ENCODE measurements around the gene PTGDS.

Gene PTGDS

GRCh38 chr9:137023157-137023556, 45.9 kb downstream of the PTGDS start:
- H3K4me3 ChIP-seq (ENCODE audit: low read depth, low read length), result no peak overlapping the region
- TF ChIP-seq, protein P1, sequence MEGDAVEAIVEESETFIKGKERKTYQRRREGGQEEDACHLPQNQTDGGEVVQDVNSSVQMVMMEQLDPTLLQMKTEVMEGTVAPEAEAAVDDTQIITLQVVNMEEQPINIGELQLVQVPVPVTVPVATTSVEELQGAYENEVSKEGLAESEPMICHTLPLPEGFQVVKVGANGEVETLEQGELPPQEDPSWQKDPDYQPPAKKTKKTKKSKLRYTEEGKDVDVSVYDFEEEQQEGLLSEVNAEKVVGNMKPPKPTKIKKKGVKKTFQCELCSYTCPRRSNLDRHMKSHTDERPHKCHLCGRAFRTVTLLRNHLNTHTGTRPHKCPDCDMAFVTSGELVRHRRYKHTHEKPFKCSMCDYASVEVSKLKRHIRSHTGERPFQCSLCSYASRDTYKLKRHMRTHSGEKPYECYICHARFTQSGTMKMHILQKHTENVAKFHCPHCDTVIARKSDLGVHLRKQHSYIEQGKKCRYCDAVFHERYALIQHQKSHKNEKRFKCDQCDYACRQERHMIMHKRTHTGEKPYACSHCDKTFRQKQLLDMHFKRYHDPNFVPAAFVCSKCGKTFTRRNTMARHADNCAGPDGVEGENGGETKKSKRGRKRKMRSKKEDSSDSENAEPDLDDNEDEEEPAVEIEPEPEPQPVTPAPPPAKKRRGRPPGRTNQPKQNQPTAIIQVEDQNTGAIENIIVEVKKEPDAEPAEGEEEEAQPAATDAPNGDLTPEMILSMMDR (IDR thresholded peaks at IDR 0.05; ENCODE audit: low read depth, low read length), result no peak

DNA sequence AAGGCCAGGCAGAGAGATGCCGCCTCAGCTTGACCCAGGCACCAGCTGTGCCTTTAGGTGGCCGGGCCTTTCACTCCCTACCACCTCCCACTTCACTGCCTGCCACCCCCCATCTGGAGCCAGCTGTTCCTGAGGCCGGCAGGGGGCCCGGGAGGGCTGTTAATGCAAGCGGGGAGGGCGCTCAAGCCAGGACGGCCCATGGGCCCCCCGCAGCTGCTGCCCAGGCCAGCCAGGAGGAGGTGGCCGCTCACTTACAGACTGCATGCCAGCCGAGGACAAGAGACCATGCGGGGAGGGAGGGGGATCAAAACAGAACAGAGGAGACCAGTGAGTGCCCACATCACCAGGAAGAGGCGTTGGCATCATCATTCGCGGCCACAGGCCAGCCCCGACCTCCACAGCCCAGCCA, 46.3 kb downstream of the PTGDS start:
- TF ChIP-seq, protein P1 (IDR thresholded peaks at IDR 0.05; ENCODE audit: low read depth, low read length), result no peak
- no peak overlapping the region for H3K4me3 ChIP-seq (ENCODE audit: low read depth, low read length)

GRCh38 chr9:137025517-137025966, 48.2 kb downstream of the PTGDS start:
- no peak overlapping the region for H3K4me3 ChIP-seq (ENCODE audit: low read depth, low read length)
- TF ChIP-seq, protein P1 (IDR thresholded peaks at IDR 0.05; ENCODE audit: low read depth, low read length), result no peak

DNA sequence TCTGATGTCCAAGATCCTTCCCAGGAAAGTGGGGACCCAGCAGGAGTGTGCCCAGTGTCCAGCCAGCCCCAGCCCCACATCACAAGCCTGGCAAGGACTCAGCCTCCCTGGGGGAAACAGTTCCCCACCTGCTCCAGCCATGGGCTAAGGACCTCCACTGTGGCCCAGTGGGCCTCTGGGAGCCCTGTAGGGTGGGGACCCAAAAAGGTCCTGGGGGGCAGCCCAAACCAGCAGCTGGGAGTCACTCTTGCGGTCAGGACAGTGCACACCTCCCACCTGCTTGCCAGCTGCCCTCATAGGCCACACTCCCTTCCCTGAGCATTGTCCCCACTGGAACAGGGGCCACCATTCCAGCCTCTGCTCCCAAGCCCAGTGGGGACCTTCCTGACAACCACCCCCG, 49.1 kb downstream of the PTGDS start:
- TF ChIP-seq, protein P1 (IDR thresholded peaks at IDR 0.05; ENCODE audit: low read depth, low read length), result no peak
- H3K4me3 ChIP-seq (ENCODE audit: low read depth, low read length), result no peak overlapping the region

DNA sequence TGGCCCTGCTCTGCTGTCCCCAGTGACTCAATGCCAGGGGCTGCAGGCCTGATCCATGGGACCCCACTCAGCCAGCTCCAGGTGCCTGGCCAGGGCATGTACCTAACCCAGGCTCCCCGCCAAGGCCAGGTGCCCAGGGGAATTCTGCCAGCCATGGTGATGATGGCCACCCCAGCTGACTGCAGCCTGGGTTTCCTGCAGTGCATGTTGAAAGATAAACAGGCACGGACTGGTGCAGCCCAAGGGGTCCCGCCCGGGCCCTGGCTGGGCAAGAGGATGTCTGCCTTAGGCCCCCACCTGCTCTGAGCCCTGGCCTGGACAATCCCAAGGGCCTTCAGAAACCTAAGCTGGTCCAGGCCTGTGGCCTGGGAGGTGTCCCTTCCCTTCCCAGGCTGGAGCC, 49.5 kb downstream of the PTGDS start:
- TF ChIP-seq, protein P1 (IDR thresholded peaks at IDR 0.05; ENCODE audit: low read depth, low read length), result no peak
- H3K4me3 ChIP-seq (ENCODE audit: low read depth, low read length), result no peak overlapping the region

DNA sequence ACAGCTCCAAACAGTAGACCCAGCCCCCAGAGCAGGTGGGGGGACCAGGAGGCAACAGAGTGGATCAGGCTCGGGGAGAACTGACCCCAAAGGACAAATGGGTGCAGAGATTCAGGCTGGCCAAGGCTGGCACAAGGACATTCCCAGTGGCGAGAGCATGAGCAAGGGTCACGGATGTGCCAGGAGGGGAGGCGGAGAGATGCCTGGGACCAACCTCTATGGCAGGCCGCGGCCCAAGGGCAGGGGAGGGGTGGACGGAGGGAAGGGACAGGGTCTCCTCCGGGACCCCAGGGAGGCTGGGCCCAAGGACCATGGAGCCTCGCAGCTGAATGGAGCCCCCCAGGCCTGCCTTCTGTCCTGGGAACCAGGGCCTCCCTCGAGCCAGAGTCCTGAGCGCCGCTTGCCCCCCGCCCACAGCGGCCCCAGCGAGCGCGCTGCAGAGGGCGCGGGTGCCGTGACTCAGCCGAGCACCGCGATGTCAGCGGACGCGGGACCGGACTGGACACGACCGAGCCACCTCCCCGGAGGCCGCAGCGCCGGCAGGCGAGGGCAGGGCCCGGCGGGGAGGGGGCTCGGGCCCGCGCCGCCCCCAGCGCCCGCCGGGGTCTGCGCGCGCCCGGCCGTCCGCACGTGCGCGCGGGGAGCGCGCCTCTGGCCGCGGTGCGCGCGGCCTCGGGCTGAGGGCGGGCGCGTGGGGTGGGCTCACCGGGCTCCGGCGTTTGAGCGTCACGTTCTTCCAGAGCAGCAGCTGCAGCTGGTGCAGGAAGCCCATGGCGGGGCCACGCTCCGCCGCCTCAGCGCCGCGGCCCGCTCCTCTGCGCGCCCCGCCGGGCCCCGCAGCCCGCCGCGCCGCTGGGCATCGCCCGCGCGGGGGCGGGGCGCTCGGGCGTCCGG, 50.3 kb downstream of the PTGDS start, which contains the start of gene ABCA2:
Gene ABCA2, minus strand, starts transcription at position 869 of the 894 bp plus-strand sequence. Its CDS starts 97 bp downstream, at position 772.
- peak within 1 kb of the TSS; percentile 60 for H3K4me3 ChIP-seq (ENCODE audit: low read depth, low read length)
- TF ChIP-seq, protein P1 (IDR thresholded peaks at IDR 0.05; ENCODE audit: low read depth, low read length), result no peak

Measured in WI38 (cell line).